HepG2 (cell line): ENCODE data around the gene ARL9. TPM values are rescaled to one million over a fixed set of nuclear protein-coding genes. Genes with fewer than 3 reads are reported as not detected.
A peak's percentile ranks its signal among the peaks of the same experiment; 100 is the strongest.

Source experiments
- ATAC-seq: fragments of 200-7000 bp; cut with Tn5 transposase; 3 replicates; pipeline ENCODE4 v1.9.1; 2020; ENCODE audit warnings: mild to moderate bottlenecking, moderate library complexity
- BruUV-seq: library from RNA; stranded (reverse); fragments of 400-500 nt; replicated peaks from 2 replicates; lab custom pipeline; 2021; lab: Mats Ljungman, UMichigan
- CTCF ChIA-PET: fragments of 300-600 bp; formaldehyde crosslinking; extraction: SDS; loops from one replicate; lab custom pipeline; 2021; ENCODE audit warnings: low total read pairs, inconsistent platforms, low intra/inter-chr PET ratio; lab: Yijun Ruan, JAX
- POLR2A ChIA-PET: fragments of 350-600 bp; sonication (Branson Sonifier 250); formaldehyde crosslinking; loops from one replicate; lab custom pipeline; 2020; ENCODE audit warnings: antibody characterized with exemption, inconsistent platforms; lab: Yijun Ruan, JAX
- DNase-seq: peaks from one replicate; pipeline ENCODE4 v3.0.0-alpha.2; 2015; ENCODE audit warnings: low spot score
- FAIRE-seq: peaks from 3 replicates; lab custom pipeline; 2011; peaks lifted over from hg19 to GRCh38; lab: Jason Lieb, UNC
- H2AFZ ChIP-seq: one replicate; pipeline ENCODE4 v1.6.1; 2011; ENCODE audit warnings: low read length, inconsistent platforms
- H3K27ac ChIP-seq: fragments of 300-600 bp; 3 replicates; pipeline ENCODE4 v1.8.0; 2011; ENCODE audit warnings: mixed run types, mild to moderate bottlenecking, mixed read lengths, low read length, inconsistent platforms; ENCODE audit not compliant: insufficient read depth; ENCODE audit errors: extremely low read length
- H3K27me3 ChIP-seq, 2 experiments: fragments of 200-600 bp in 1 of 2; 2 replicates in 1 of 2; 3 replicates in 1 of 2; pipeline versions ENCODE4 v1.6.0 to v1.8.0; 2011; ENCODE audit warnings: low read length in 2 of 2, mild to moderate bottlenecking in 2 of 2, moderate library complexity in 2 of 2, inconsistent platforms in 1 of 2; ENCODE audit not compliant: insufficient read depth in 2 of 2, control insufficient read depth in 1 of 2
- H3K36me3 ChIP-seq, 2 experiments: fragments of 200-600 bp in 1 of 2; replicated peaks in 1 of 2; 2 replicates in 1 of 2; 3 replicates in 1 of 2; pipeline versions ENCODE4 v1.5.1 to v1.8.0; 2011; ENCODE audit warnings: low read length in 2 of 2, inconsistent platforms in 1 of 2; ENCODE audit not compliant: insufficient read depth in 2 of 2, control insufficient read depth in 1 of 2
- H3K4me1 ChIP-seq: 2 replicates; pipeline ENCODE4 v1.5.1; 2012; ENCODE audit warnings: low read length, inconsistent platforms; ENCODE audit not compliant: insufficient read depth
- H3K4me2 ChIP-seq: 2 replicates; pipeline ENCODE4 v1.6.0; 2011; ENCODE audit warnings: low read depth, low read length, inconsistent platforms
- H3K4me3 ChIP-seq, 3 experiments: fragments of 200-600 bp in 1 of 3; sonication (generic), shearing (Covaris generic) in 1 of 3; replicated peaks in 1 of 3; 2 replicates each; pipeline ENCODE4 v1.5.1; 2011 to 2016; ENCODE audit warnings: low read length in 3 of 3, inconsistent platforms in 2 of 3, low read depth in 2 of 3, mild to moderate bottlenecking in 2 of 3, control low read depth in 1 of 3, mixed read lengths in 1 of 3; ENCODE audit not compliant: insufficient read depth in 1 of 3
- H3K79me2 ChIP-seq: one replicate; pipeline ENCODE4 v1.6.1; 2011; ENCODE audit warnings: low read length, inconsistent platforms; ENCODE audit not compliant: insufficient read depth
- H3K9ac ChIP-seq: 2 replicates; pipeline ENCODE4 v1.6.0; 2011; ENCODE audit warnings: mild to moderate bottlenecking, low read depth, low read length, inconsistent platforms; ENCODE audit not compliant: insufficient read depth
- H3K9me3 ChIP-seq: 2 replicates; pipeline ENCODE4 v1.5.1; 2012; ENCODE audit warnings: mild to moderate bottlenecking, low read length
- H4K20me1 ChIP-seq: 2 replicates; pipeline ENCODE4 v1.6.0; 2011; ENCODE audit warnings: inconsistent platforms, mild to moderate bottlenecking, low read length, moderate library complexity; ENCODE audit not compliant: insufficient read depth
- AGO2 ChIP-seq: fragments of 200-400 bp; formaldehyde crosslinking; optimal IDR thresholded peaks from 2 replicates; pipeline ENCODE3; 2017; ENCODE audit warnings: mild to moderate bottlenecking, low read depth, low read length, moderate library complexity
- BCL6 ChIP-seq: IDR thresholded peaks from 2 replicates; pipeline ENCODE4 v1.6.1; 2016; ENCODE audit warnings: missing genetic modification reagents, missing compliant biosample characterization
- BORCS8-MEF2B ChIP-seq: sonication (generic); formaldehyde crosslinking; IDR thresholded peaks from 2 replicates; pipeline ENCODE4 v1.8.0; 2022; ENCODE audit warnings: mild to moderate bottlenecking, missing genetic modification reagents
- ETV6 ChIP-seq: sonication (generic); formaldehyde crosslinking; conservative IDR thresholded peaks from 2 replicates; pipeline ENCODE4 v1.4.0; 2020; ENCODE audit warnings: missing genetic modification reagents
- HBP1 ChIP-seq: IDR thresholded peaks from 2 replicates; pipeline ENCODE4 v1.6.1; 2016; ENCODE audit warnings: low read depth, control low read depth
- KDM4B ChIP-seq: sonication (generic); formaldehyde crosslinking; IDR thresholded peaks from 2 replicates; pipeline ENCODE4 v1.4.0; 2020; ENCODE audit warnings: missing genetic modification reagents
- LBX2 ChIP-seq: sonication (generic); formaldehyde crosslinking; IDR thresholded peaks from 2 replicates; pipeline ENCODE4 v1.5.0; 2020; ENCODE audit warnings: missing genetic modification reagents, mild to moderate bottlenecking, borderline replicate concordance
- POLR2A ChIP-seq, 2 experiments: IDR thresholded peaks; 2 replicates each; pipeline ENCODE4 v1.6.1; 2011; ENCODE audit warnings: low read depth in 2 of 2, low read length in 2 of 2, mild to moderate bottlenecking in 1 of 2, moderate library complexity in 1 of 2; ENCODE audit not compliant: insufficient read depth in 1 of 2
- PRDM15 ChIP-seq: sonication (generic); formaldehyde crosslinking; IDR thresholded peaks from 2 replicates; pipeline ENCODE4 v1.4.0; 2020; ENCODE audit warnings: missing genetic modification reagents
- RCOR2 ChIP-seq: IDR thresholded peaks from 2 replicates; pipeline ENCODE4 v1.6.1; 2016; ENCODE audit warnings: missing biosample characterization, missing genetic modification reagents
- SMAD3 ChIP-seq: sonication (generic); formaldehyde crosslinking; IDR thresholded peaks from 2 replicates; pipeline ENCODE4 v1.4.0; 2020; ENCODE audit warnings: missing genetic modification reagents
- ZBTB7A ChIP-seq: sonication (generic); formaldehyde crosslinking; IDR thresholded peaks from 2 replicates; pipeline ENCODE4 v1.8.0; 2022; ENCODE audit warnings: mild to moderate bottlenecking, missing genetic modification reagents
- WGBS: methylation state at CpG from one replicate; pipeline ENCODE4 v1.1.6; 2017; ENCODE audit warnings: low lambda C conversion rate; 5-methylcytosine and 5-hydroxymethylcytosine counted together
- in situ Hi-C: cut with HindIII; loops from 2 replicates; pipeline ENCODE4 v1.10.0; 2017; ENCODE audit warnings: low pct_unique_long_range_greater_than_20kb; ENCODE audit not compliant: extremely low pct_ligation_motif_present
- intact Hi-C: fragments of 100-400 bp; cut with micrococcal nuclease; formaldehyde crosslinking; loops from one replicate; pipeline ENCODE4 v1.10.0; 2022; ENCODE audit not compliant: unreplicated experiment
- polyA plus RNA-seq, 8 experiments: library from polyadenylated mRNA; depleted of rRNA in 3 of 8; stranded (reverse) in 7 of 8; unstranded in 1 of 8; fragments of >200 nt; fragmentation: Illumina TruSeq in 4 of 8; extraction: Trizol in 4 of 8; gene quantifications; 2 replicates each; pipeline versions ENCODE4 v1.2.1 to v1.2.3, GENCODE V29; 2011 to 2016; ENCODE audit warnings: low read depth in 4 of 8, missing spikeins in 1 of 8, mixed read lengths in 1 of 8; ENCODE audit not compliant: insufficient read depth in 1 of 8
- total RNA-seq, 5 experiments: library from RNA; depleted of rRNA; stranded (reverse); fragments of >200 nt; fragmentation: Illumina TruSeq; extraction: Trizol; gene quantifications; 2 replicates each; pipeline ENCODE4 v1.2.3, GENCODE V29; 2016; ENCODE audit warnings: low read depth in 1 of 5
- TF ChIP-seq, protein P1 (sequence below): sonication (generic); formaldehyde crosslinking; IDR thresholded peaks from 2 replicates; pipeline ENCODE4 v1.4.0; 2020; ENCODE audit warnings: missing genetic modification reagents, borderline replicate concordance

ARL9 gene
- total and polyA plus RNA-seq, 2 of the 13 experiments (the other 11 are each of a cell fraction or from before 2014, with no cell fraction given) = not detected

- peak; percentile 33; the same call in 1 of the 2 replicates for TF ChIP-seq HBP1 (CRISPR knock-in tag)
- peak; percentile 88 to 91 for TF ChIP-seq POLR2A (IDR thresholded peaks at IDR 0.05; ENCODE audit: insufficient read depth in 1 of 2, low read depth in 2 of 2, low read length in 2 of 2)
- no peak for TF ChIP-seq RCOR2 (CRISPR knock-in tag)
- peak; percentile 68 for TF ChIP-seq AGO2
- TF ChIP-seq KDM4B = 0 out of 2 replicates have a peak, but pooled peaks have one; percentile 24
- peak; percentile 69; the same call in 1 of the 2 replicates for TF ChIP-seq ZBTB7A (CRISPR knock-in tag)
- TF ChIP-seq BCL6 (CRISPR knock-in tag) = peak; percentile 32
- no peak for TF ChIP-seq ETV6 (CRISPR knock-in tag)
- peak; percentile 36; the same call in 1 of the 2 replicates for TF ChIP-seq BORCS8-MEF2B (CRISPR knock-in tag)
- TF ChIP-seq, all 625 proteins: peak for 189
Measured at GRCh38 chr4:56467284-56468096, 38.1 kb upstream of the ARL9 start, which contains the start of gene SRP72 (continued).

GRCh38 chr4:56468097-56468422 lies 37.5 kb upstream of the ARL9 start:
- POLR2A ChIA-PET = interaction anchor here (0.9 to 2.8 kb wide), 5 partner anchors 11 to 509 kb away, joined by 3 to 29 read pairs (median 4); partner anchors contain the start of genes AASDH, NOA1, PAICS and PPAT
- Histone ChIP-seq H3K4me2 (peak overlapping the region; percentile 90), H3K27ac (peak overlapping the region; percentile 83), H2AFZ (peak overlapping the region; percentile 80), H3K4me1 (peaks cover 25% of the 10 kb centered on the region), H3K79me2 (peaks cover 60% of the 10 kb centered on the region), H3K27me3 (no peaks in the 10 kb centered on the region; a peak in 1 of 5 replicates), H3K9ac (peak overlapping the region; percentile 98), H3K36me3 (peaks cover 5 to 27% of the 10 kb centered on the region in 2 experiments), H3K9me3 (no peaks in the 10 kb centered on the region), H4K20me1 (peaks cover 18% of the 10 kb centered on the region), H3K4me3 (peak overlapping the region; percentile 79 to 90 (median 83))
- whole genome bisulfite sequencing = 1% methylated on average over 10 of the region's 10 CpGs
- intact Hi-C loops (loop anchor here (5.0 kb wide), 1 partner anchor 41 kb away; no protein-coding TSS in a partner anchor), in situ Hi-C loops (no loop called here)
- DNase-seq = peak; percentile 58
- CTCF ChIA-PET = no interaction called here
- BruUV-seq = no TSS peak
- FAIRE-seq = peak; percentile 39
- ATAC-seq = peak; percentile 74
- TF ChIP-seq LBX2 (CRISPR knock-in tag) (no peak), PRDM15 (CRISPR knock-in tag) (peak; percentile 75), SMAD3 (CRISPR knock-in tag) (no peak)
- TF ChIP-seq, protein P1, sequence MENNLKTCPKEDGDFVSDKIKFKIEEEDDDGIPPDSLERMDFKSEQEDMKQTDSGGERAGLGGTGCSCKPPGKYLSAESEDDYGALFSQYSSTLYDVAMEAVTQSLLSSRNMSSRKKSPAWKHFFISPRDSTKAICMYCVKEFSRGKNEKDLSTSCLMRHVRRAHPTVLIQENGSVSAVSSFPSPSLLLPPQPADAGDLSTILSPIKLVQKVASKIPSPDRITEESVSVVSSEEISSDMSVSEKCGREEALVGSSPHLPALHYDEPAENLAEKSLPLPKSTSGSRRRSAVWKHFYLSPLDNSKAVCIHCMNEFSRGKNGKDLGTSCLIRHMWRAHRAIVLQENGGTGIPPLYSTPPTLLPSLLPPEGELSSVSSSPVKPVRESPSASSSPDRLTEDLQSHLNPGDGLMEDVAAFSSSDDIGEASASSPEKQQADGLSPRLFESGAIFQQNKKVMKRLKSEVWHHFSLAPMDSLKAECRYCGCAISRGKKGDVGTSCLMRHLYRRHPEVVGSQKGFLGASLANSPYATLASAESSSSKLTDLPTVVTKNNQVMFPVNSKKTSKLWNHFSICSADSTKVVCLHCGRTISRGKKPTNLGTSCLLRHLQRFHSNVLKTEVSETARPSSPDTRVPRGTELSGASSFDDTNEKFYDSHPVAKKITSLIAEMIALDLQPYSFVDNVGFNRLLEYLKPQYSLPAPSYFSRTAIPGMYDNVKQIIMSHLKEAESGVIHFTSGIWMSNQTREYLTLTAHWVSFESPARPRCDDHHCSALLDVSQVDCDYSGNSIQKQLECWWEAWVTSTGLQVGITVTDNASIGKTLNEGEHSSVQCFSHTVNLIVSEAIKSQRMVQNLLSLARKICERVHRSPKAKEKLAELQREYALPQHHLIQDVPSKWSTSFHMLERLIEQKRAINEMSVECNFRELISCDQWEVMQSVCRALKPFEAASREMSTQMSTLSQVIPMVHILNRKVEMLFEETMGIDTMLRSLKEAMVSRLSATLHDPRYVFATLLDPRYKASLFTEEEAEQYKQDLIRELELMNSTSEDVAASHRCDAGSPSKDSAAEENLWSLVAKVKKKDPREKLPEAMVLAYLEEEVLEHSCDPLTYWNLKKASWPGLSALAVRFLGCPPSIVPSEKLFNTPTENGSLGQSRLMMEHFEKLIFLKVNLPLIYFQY (CRISPR knock-in tag) = no peak
